Suppressor macrophage treated with lipopolysaccharide for 4 hours (primary cell): ENCODE results near the gene SCN2B.

ENCODE experiments used
- DNase-seq: peaks from one replicate; pipeline ENCODE4 v3.0.0-alpha.2; 2020

Gene SCN2B

DNA sequence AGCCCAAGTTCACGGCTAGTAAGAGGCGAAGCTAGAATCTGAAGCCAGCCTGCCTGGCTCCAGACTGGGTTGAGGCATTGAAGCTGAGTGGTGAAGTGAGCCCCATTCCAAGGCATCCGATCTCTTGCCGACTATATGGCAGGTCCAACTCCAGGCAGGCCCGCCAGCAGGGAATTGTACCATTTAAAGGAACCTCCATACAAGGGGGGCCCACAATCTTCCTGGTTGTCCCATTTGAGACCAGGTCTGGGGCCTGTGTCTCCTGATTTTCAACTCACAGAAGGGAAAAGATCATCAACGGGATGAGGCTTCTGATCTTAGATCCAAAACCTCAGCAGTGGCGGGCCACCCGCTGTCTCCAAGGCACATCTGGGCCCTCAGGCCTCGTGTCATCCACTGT lies 4.1 kb downstream of the SCN2B start:
- DNase-seq, result no peak

DNA sequence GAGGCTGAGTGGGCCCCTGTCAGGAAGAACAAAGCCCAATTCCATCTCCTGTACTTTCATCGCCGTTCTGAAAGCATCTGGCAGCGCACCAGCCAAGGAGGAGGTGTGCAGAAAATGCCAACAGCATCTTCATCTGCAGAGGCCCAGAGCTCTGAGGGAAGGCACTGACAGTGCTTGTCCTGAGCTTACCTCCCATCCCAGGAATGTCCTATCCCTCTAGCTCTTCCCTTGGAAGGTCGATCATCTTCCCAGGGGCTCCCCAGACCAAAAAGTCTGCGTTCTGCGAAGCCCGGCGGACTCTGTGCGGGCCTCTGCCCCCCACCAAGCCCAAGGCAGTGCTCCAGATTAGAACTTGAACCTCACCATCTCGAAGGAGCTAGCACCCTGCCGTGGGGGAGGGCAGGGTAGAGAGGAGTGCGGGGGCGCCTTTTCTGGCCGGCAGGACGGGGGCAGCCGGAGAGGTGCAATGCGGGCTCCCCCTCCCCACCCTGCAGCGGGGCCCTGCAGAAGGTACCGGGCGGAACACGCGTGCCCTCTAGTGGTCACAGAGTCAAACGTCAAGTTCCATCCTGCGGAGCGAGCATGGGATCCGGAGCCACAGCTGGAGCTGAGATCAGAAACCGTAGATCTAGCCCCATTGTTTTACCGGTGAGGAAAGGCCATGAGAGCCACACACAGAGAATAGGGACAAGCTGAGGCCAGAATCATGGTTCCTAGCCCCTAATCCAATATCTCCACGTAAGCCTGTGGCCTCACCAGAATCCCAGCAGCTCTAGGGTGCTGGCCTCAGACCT lies 5.0 kb downstream of the SCN2B start:
- peak; percentile 83 for DNase-seq

DNA sequence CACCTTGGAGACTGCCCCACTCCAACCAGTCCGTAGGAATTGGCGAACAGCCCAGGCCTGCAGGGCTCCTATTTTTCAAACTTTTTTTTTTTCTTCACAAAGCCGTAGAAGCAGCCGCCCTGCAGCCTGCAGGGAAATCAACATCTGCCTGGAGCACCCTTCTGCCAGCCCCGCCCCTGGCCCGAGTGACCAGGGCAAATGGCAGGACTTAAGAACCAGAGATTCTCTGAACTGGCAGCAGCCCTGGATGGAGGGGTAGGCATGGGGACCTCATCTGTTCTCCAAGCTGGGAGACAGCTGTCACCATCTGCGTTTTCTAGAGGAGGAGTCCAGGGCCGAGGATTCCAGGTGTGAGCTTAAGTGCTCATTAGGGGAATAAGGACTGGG lies 5.6 kb downstream of the SCN2B start:
- no peak for DNase-seq

DNA sequence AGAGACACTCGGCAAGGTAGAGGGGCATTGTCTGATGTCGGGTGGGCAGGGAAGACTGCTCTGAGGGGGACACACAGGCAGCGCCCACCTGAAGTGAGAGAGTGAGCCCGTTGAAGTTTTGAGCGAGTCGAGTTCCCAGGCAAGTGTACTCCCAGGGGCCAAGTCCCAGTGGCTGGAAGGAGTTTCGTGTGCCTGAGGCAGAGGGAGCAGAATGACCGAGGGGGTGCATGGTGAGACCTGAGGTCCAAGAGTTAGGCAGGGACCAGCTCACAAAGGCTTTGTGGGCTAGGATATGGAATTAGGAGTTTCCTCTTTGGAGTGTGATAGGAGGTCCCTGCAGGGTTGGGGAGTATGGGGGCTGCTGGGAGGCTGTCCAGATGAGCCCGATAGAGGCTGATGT lies 6.2 kb downstream of the SCN2B start:
- DNase-seq, result no peak

DNA sequence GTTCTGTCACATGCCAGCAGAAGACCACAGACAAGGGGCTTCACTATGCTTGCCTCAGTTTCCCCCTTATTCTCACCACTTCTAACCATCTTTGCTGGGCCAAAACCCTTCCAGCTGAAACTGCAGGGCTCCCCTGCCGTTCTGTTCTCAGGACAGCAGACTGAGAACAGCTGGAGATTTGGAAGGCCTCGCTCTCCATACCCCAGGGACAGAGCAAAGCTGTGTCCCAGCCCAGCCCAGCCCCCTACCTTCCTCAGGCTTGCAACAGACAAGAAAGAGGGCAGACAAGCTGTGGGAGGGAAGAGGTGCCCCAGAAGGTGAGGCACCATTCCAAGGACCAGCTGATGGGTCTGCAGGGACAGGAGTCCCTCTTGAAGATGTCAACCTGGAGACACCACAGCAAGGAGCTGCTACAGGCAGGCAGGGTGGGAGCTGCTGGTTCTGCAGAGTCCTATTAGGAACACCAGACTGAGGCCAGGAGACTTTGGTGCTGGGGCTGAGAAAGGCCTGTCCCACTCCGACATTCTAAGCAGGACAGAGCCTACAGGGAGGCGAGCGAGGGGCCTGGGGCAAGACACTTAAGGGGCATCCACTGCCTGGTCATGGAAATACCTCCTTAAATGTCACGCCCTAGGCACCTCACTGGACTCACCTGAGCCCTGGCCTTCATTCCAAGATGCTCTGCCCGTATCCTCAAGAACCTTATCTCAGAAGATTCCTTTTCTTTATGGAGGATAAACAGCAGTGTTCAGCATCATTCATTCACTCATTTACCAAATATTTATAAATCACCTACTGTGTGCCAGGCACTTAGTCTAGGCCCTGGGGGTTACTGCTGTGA lies 6.9 kb downstream of the SCN2B start:
- DNase-seq, result no peak

DNA sequence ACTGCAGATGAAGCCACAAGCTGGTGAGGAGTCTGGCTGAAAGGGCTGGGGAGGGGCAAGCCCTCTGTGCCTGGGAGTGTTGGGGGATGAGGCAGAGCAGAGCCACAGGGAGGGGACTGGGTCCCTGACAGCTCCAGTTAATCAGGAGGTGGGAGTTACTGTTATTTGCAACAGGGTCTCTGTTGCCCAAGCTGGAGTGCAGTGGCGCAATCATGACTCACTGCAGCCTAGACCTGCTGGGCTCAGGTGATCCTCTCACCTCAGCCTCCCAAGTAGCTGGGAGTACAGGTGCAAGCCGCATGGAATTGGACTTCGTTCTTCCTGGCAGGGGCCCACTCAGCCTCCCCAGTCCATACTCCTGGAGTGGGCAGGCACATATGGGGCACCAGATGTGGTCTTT lies 7.7 kb downstream of the SCN2B start:
- no peak for DNase-seq

DNA sequence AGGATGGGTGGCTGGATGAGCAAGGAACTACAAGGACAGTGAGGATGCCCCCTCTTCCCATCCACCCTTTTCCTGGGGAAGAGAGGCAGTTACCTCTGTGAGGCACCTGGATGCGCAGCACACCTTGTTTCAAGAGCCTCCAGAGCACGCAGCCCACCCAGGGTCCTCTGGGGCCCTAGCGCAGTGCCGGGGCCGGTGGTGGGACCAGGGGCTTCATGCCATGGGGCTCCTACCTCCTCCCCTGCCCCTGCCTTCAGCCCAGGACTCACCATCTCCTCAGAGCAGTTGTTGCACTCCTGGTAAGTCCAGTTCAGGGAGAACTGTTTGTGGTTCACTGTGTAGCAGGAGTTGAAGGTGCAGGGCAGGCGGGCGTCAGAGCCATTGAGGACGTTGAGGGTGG lies 8.1 kb downstream of the SCN2B start:
- no peak for DNase-seq

DNA sequence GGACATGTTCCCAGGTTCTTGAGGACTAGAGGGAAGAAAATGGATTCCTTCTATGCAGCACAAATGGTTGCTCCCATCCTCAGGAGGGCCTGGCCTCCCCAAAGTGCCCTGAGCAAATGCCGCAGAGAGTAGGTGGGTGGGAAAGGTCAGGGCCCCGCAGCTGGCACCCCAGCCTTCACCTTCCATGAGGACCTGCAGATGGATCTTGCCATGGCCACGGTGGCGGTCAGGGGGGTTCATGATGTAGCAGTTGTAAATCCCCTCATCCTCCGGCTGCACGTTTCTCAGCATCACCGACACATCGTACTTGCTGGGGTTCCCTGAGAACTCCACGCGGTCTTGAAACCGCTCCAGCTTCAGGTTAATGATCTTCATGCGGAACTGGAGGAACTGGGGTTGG lies 8.5 kb downstream of the SCN2B start:
- DNase-seq, result no peak

DNA sequence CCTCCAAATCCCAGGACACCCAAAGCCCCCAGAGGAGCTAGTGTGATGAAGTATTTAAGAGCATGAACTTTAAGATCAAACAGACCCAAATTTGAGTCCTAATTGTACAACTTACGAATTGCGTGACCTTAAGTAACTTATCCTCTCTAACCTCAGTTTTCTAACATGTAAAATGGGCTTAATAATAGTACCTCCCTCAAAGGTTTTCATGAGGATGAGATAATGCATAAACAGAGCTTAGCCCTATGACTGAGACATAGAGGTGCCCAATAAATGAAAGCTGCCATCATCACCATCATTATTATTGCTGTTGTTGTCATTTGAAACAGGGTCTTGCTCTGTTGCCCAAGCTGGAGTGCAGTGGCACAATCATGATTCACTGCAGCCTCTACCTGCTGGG lies 9.2 kb downstream of the SCN2B start:
- DNase-seq, result no peak

DNA sequence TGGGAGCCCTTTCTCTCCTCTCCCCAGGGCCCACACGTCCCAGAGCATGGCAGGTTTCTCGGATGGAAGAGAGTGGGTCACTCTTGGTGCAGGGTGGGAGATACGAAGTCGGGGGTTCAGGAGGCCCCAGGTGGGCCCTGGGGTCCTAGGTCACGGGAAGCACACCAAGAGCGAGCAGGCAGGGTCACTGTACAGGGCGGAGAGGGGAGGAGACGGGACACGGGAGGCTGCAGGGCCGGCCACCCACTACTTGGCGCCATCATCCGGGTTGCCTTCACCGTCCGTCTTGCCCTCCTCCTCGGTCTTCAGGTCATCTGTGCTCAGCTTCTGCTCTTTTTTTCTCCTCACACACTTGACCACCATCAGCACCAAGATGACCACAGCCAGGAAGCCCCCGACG lies 9.8 kb downstream of the SCN2B start:
- DNase-seq, result no peak

DNA sequence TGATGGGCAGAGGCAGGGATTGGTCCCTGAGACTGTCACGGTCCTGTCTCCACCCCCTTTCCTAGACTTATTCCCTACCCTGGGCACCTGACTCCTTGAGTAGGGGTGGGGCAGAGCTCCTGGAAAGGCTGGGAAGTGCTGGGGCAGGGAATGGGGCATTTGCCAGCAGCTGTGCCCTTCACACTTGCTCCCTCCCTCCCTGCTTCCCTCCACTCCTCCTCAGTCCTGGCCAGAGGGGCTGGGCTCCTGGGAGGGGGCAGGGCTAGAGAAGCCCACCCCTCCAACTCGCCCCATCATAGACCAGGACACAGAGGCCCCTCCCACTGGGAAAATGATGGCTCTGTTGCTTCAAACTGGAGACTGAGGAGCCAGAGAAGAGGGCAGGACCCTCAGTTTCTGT lies 11.6 kb downstream of the SCN2B start:
- no peak for DNase-seq

DNA sequence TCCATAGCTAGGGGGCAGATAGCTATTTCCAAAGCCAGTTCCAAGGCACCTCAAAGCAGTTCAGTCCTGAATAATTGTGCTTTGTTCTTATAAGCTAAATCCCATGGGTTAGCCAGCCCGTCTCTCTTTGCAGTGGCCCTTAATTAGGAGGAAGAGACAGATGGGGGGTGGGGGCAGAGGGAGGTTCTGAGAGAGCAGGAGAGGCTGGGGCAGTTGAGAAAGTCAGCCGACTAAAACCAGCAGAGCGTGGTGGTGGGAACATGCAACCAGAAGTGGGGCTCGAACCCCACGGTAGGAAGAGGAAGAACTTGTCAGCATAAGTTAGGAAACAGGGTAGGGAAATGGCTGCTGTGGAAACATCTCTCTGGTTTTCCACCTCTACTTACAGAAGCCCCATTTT lies 12.9 kb downstream of the SCN2B start:
- no peak for DNase-seq

DNA sequence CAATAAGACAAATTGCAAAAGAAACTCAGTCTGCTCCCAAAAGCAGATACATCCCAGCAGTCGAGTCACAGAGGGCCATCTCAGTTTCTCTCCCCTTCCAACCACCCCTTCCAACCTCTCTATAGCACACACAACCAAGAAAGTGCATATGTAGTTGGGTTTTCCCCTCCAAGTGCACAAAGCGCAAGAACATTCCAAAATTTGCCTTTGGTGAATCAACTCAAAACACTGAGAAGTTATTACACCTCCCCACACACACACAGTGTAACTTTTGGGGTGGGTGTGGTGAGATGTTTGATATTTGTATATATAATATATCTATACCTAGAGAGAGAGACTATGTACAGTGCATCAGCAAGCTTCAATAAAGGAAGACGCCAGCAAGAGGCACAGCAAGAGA lies 13.6 kb downstream of the SCN2B start:
- DNase-seq, result no peak

DNA sequence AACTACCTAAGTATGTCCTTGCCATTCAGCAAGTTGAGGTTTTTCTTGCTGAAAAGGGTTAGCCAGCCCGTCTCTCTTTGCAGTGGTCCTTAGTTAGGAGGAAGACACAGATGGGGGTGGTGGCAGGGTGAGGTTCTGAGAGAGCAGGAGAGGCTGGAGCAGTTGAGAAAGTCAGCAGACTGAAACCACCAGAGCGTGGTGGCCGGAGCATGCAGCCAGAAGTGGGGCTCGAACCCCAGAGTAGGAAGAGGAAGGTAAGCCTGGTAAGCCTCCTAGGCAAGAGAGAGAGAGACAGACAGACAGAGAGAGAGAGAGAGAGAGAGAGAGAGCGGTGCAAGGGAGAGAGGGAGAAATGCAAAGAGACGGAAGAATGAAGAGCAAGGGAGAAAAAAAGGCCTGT lies 14.7 kb downstream of the SCN2B start:
- no peak for DNase-seq

DNA sequence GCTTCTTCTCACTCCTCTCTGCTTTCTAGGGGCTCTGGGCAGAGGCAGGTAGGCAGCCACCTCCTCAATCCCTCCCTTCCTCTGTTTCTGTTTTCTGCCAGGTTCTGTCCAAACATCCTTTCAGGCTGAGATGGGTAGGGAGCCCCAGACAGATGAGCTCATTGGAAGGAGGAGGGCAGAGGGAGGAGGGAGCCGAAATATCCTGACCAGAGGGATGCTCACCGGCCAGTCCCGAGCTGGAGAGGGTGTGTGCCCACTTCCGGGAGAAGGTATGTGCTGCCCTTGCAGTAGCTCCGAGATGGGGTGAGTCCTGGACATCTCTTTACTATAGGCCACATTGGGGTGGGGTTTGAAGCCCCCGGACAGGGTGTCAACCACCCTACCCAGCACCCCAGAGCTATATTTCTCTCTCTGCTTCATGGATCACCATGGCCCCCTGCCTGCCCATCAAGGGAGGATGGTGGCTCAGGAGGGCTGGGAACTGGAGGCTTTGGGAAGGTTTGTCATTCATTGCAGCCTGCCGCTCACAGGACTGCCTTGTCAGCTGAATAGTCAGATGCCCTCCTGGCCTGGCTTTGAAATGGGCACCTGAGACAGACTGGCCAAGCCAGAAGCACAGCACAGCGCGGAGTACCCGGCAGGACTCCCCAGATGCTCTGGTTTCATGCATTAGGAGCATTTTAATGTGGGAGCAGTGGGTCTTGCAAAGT lies 19.1 kb downstream of the SCN2B start:
- no peak for DNase-seq

DNA sequence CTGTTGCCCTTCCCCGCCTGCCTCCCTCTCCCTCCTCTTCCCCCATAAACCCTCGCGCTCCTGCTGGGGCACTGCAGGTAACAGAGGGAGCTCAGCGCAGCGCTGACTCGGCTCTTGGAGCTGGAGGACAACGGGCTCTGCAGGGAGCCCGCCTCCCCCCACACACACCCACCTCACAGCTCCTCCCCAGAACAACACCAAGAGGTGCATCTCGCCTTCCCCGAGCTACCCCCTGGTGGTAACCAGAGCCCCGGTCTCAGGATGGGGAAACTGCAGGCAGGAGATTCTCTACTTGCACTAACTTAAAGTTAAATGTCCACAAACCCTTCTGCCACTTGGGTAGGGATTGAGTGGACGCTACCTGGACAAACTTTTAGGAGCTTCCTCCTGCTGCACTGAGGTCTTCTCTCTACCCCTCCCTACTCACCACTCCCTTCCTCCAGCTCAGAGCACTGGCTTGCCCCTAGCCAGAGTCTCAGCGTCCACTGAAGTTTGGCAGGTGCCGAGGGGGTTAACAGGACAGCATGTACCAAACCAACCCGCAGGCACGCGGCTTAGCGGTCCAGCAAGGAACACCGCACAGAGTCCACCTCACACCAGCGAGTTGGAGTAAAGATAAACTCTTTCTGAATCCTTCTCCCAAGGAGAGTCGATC lies 19.8 kb downstream of the SCN2B start:
- no peak for DNase-seq

DNA sequence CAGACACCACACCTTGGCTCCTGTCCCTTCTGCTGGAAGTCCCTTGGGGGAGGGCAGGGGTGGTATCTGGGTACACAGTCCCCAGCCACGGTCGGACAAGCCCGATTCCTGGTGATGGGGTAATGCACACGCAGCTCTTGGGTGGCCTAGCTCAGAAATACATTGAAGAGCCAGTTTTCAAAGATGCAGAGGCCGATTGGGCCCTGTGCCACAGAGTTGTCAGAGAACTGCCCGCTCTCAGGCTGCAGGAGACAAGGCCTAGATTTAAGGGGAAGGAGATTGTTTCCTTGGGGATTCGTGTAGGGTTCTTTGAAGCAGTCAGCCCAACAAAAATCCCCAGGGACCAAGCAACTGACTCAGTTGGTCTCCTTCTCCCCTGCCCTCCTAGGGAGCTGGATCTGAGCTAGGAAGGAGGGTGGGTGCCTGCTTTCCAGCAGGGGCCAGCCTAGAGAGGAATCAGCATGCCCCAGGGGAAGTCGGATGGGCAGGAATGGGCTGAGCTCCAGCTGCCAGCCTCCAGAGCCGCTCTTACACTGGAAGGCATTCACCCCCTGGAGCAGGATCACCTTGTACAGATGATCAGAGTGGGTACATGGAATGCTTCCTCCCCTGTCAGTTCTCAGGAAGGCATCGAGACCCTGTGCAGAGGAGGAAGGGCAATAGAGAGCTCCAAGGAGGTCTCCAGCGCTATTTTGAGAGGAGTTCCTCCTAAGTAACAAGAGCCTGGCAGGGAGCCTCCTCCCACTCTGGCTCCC lies 20.5 kb downstream of the SCN2B start:
- no peak for DNase-seq

DNA sequence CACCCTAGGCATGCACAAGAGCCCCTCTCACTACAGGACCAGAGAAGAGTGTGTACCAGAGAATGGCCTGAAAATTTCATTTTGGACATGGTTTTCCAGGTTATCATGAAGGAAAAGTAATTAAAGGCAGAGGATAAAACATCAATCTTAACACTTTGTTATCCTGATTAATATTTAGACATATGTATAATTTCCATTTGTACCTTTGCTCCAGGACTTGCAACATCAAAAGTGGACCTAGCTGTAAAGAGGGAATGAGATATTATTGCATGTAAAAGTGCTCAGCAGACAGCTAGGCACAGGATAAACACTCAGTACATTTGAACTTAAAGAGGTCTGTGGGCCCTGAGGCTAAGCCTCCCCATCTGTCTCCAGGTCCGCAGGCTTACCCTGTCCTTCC lies 21.8 kb downstream of the SCN2B start:
- DNase-seq, result no peak

DNA sequence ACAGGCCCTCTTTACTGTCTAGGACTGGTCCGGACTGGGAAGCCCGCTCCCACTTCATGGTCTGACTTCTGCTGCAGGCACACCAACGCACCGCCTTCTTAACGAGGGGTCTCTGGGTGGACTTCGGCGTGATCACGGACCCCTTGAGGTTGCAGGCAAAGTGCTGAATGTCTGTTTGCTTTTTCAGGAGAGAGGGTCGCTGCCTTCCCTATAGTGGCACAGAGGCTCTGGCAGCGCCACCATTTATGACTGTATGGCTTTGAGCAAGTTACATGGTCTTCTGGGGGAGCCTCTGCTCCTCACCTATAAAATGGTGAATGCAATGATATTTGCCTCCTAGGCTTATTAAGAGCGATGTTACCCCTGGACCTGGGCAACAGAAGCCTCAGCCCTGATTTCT lies 22.5 kb downstream of the SCN2B start:
- DNase-seq, result no peak

DNA sequence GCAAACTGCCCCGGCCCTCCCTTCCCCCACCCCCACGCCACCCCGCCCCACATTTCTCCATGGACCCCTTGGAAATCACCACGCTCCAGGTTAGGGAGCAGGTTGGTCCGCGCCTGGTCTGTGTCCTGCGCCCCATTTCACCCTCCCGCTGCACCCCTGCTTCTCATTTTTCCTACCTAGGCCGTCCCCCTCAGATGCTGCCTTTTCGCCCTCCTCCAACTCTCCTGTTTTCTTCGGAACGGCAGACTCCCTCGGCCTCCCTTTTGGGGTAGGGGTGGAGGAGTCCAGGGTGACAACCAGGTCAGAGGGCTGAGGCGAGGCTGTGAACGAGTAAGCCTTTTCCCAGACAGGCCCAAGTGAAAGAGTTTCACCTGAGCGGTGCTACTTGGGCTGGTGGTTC lies 22.9 kb downstream of the SCN2B start:
- no peak for DNase-seq

DNA sequence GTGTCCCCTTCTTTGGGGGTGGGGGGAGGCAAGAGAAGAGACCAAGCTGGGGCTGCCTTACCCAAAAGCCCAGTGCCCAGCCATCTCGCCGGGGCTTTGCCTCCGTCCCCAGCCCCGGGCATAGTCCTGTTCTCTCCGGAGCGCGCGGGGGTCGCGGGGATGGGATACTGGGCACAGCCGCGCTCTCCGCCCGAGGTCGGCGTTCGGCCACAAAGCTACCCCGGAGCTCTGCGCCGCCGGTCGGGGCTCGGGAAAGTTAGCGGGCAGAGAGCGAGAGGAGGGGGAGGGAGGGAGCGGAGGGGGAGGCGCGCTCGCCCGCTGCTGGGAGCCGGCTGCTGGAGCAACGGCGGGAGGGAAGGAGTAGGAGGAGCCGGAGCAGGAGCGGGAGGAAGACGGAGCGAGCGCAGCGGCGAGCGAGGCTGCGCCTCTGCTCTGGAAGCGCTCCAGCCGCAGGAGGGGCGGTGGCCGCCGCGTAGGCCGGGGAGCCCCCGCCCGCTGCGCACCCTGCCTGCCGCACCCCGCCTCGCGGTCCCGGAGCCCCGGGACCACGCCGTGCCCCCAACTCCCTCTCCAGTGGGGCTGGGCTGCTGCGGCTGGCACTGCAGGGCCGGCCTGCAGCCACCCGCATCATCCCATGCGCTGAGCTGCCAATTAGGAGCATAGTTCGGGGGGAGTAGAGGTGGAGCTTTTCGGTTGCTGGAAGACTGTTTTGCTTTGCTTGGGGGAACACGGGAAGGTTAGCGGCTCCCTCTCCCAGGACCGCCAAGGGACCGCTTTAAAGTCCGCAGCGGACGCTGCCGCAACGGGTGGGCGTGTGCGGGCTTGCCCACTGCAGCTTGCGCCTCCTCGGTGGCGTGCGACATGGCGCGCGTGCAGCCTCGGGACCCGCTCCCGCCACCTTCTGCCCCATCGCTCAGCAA lies 23.6 kb downstream of the SCN2B start, which contains the start of gene SCN4B:
SCN4B (minus strand) TSS at position 272 of the 920 bp plus-strand sequence; CDS start at position 122, 150 bp downstream.
- peak; percentile 43 for DNase-seq
